Regular cardiac myocyte (primary cell): Measurements from ENCODE around the gene GOLGA6D. TPM values are rescaled to one million over a fixed set of nuclear protein-coding genes. Genes with fewer than 3 reads are reported as not detected.

Experiments used
- total RNA-seq: library from RNA; depleted of rRNA; stranded (reverse); fragments of >200 nt; gene quantifications from 2 replicates; pipeline ENCODE4 v1.2.3, GENCODE V29; 2014

The GOLGA6D gene, protein sequence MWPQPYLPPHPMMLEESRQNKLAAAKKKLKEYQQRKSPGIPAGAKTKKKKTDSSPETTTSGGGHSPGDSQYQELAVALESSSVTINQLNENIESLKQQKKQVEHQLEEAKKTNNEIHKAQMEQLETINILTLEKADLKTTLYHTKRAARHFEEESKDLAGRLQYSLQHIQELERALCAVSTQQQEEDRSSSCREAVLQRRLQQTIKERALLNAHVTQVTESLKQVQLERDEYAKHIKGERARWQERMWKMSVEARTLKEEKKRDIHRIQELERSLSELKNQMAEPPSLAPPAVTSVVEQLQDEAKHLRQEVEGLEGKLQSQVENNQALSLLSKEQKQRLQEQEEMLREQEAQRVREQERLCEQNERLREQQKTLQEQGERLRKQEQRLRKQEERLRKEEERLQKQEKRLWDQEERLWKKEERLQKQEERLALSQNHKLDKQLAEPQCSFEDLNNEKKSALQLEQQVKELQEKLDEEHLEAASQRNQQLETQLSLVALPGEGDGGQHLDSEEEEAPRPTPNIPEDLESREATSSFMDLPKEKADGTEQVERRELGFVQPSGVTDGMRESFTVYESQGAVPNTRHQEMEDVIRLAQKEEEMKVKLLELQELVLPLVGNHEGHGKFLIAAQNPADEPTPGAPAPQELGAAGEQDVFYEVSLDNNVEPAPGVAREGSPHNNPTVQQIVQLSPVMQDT
- under 0.01 TPM in 1 of 2 replicates, not detected in the other for total RNA-seq

GRCh38 chr15:75282572-75282971, at the start of gene GOLGA6D:
GOLGA6D (plus strand) TSS chr15:75282835; CDS start chr15:75282876, 41 bp downstream.

GRCh38 chr15:75258034-75258433, 24.6 kb upstream of the GOLGA6D start, which contains the start of gene GOLGA6C:
GOLGA6C (plus strand) TSS chr15:75258334; CDS start chr15:75258599, 265 bp downstream.

DNA sequence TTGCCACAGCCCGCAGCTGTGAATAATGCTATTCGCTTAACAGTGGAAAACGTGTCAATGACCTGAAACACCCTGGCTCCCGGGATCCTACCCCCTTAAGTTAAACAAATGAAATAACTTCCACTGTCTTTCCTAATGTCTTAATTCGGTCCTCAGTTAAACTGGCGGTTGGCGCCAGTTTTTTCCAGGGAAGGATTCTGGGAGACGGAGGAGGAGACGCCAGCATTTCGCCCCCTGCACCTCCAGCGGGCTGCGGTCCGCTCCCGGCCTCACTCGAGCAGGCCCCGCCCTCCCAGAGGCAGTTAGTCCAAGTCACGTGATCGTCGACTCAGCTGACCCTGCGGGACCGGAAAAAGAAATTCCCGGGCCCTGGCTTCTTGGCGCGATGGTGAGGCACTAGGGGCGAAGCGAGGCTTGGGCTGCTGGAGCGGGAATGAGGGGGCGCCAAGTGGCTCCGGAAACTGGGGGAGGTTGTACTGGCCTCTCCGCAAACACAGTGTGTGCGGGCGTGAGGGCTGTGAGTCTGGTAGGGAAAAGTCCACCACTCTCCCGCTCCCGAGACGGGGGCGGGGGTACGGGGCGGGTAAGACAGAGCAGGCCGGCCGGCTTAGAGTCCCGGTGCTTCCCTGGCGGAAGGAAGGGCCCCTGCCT, 53.2 kb downstream of the GOLGA6D start, which contains the start of gene COMMD4:
Gene COMMD4, plus strand, starts transcription at position 359 of the 651 bp plus-strand sequence. Its CDS starts 27 bp downstream, at position 386.

Other genes starting within 250 kb of the GOLGA6D start
- gene C15orf39, start 81.0 kb upstream of the GOLGA6D start, total RNA-seq, result 2.3 and 2.5 TPM in 2 replicates
- 0.28 TPM in 1 of 2 replicates, not detected in the other for gene GOLGA6C, start 24.5 kb upstream of the GOLGA6D start, total RNA-seq
- 36.1 and 85.7 TPM in 2 replicates for gene COMMD4, start 53.2 kb downstream of the GOLGA6D start, total RNA-seq
- gene NEIL1, start 64.2 kb downstream of the GOLGA6D start, total RNA-seq, result 1.7 and 7.0 TPM in 2 replicates
- 80.5 and 119 TPM in 2 replicates for gene MAN2C1, start 85.8 kb downstream of the GOLGA6D start, total RNA-seq
- 14.1 and 18.6 TPM in 2 replicates for gene SIN3A, start 168.9 kb downstream of the GOLGA6D start, total RNA-seq